NB4 (cell line): ENCODE data around the gene ITGB3.

Experiments used
- MYC ChIP-seq: IDR thresholded peaks from 2 replicates; pipeline ENCODE4 v1.6.1; 2011; ENCODE audit warnings: low read depth, low read length
- POLR2A ChIP-seq: IDR thresholded peaks from 2 replicates; pipeline ENCODE4 v1.6.1; 2011; ENCODE audit warnings: mild to moderate bottlenecking; ENCODE audit not compliant: insufficient read length; ENCODE audit errors: extremely low read depth
- TF ChIP-seq, protein P1 (sequence below): IDR thresholded peaks from one replicate; pipeline ENCODE4 v1.5.1; 2012; ENCODE audit warnings: low read depth, low read length

DNA sequence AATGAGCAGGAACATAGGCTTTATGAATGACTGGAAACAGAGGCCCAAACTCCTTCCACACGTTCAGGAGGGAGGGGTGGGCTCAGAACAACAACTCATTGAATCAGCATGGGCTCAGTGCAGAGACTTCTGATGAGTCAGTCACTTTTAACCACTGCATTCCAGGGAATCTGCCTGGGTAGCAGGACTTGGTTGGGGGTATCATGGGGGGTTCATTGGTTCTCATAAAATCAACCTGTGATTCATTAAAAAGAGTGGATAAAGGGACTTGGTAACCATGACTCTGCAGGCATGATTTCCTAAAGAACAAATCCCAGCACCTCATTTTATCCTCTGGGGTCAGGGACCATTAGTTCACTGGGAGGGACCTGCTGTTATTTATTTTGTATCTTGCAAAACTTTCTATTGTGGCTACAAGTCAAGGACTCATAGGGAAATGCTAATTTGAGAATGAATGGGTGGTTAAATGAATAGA, 13.8 kb downstream of the ITGB3 start:
- TF ChIP-seq, protein P1, sequence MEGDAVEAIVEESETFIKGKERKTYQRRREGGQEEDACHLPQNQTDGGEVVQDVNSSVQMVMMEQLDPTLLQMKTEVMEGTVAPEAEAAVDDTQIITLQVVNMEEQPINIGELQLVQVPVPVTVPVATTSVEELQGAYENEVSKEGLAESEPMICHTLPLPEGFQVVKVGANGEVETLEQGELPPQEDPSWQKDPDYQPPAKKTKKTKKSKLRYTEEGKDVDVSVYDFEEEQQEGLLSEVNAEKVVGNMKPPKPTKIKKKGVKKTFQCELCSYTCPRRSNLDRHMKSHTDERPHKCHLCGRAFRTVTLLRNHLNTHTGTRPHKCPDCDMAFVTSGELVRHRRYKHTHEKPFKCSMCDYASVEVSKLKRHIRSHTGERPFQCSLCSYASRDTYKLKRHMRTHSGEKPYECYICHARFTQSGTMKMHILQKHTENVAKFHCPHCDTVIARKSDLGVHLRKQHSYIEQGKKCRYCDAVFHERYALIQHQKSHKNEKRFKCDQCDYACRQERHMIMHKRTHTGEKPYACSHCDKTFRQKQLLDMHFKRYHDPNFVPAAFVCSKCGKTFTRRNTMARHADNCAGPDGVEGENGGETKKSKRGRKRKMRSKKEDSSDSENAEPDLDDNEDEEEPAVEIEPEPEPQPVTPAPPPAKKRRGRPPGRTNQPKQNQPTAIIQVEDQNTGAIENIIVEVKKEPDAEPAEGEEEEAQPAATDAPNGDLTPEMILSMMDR = no peak
- TF ChIP-seq POLR2A (no peak), MYC (no peak)
